ENCODE measurements around the gene POP7. TPM values are rescaled to one million over a fixed set of nuclear protein-coding genes. Genes with fewer than 3 reads are reported as not detected.

POP7 gene
- total RNA-seq, 1 experiment from 2014 or later: 96.9 TPM

DNA sequence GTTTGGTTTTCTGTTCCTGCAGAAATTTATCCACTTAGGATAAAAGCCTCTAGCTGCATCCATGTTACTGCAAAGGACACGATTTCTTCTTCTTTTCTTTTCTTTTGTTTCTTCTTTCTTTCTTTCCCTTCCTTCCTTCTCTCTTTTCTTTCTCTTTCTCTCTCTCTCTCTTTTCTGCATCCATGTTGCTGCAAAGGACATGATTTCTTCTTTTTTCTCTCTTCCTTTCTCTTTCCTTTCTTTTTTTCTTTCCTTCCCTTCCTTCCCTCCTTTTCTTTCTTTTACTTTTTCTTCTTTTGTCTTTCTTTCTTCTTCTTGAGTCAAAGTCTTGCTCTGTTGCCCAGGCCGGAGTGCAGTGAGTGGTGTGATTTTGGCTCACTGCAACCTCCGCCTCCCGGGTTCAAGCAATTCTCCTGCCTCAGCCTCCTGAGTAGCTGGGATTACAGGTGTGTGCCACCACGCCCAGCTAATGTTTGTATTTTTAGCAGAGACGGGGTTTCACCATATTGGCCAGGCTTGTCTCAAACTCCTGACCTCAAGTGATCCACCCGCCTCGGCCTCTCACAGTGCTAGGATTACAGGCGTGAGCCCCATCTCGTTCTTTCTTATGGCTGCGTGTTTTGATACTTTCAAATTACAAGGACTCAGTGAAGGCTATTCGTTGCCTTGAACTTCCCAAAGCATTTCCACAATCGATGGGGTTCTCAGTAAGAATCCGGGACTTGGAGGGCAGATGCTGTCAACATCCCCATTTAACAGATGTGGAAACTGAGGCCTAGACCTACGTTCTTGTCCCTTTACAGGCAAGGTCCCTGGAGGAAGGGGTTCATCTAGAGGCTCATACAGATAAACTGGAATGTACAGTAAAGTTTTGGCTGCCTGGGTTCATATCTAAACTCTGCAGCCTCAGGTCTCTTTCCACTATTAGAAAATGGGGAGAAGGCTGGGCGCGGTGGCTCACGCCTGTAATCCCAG, 34.3 kb upstream of the POP7 start:
- Mint-ChIP-seq H3K4me1 (peaks cover 4 to 6% of the 10 kb centered on the region in 2 experiments; a peak in 3 of 4 replicates), H3K27me3 (ENCODE audit: low read depth) (peaks cover 46% of the 10 kb centered on the region), H3K36me3 (ENCODE audit: insufficient read depth in 1 of 3, low read depth in 3 of 3) (peaks cover 0 to 4% (median 3%) of the 10 kb centered on the region in 3 experiments; a peak in 3 of 7 replicates), H3K4me3 (no peak overlapping the region), H3K9me3 (no peaks in the 10 kb centered on the region; a peak in 1 of 5 replicates), H3K27ac (no peak overlapping the region)
- Histone ChIP-seq H3K4ac (ENCODE audit: low read depth, low read length) (no peak overlapping the region), H4K91ac (ENCODE audit: insufficient read length, low read depth, low read length) (no peak overlapping the region), H3K14ac (ENCODE audit: insufficient read depth, low read length) (no peak overlapping the region), H3K4me2 (ENCODE audit: insufficient read depth, insufficient read length, low read length) (no peak overlapping the region), H2BK20ac (ENCODE audit: low read depth, low read length, poor library complexity, severe bottlenecking) (no peak overlapping the region), H4K20me1 (ENCODE audit: control insufficient read depth, insufficient read depth, insufficient read length) (no peaks in the 10 kb centered on the region), H2AFZ (ENCODE audit: low read length) (no peak overlapping the region), H3K23me2 (ENCODE audit: insufficient read length, low read depth, low read length, poor library complexity, severe bottlenecking) (peaks cover 20% of the 10 kb centered on the region), H2AK5ac (ENCODE audit: insufficient read length, low read length) (no peak overlapping the region), H2BK5ac (ENCODE audit: insufficient read length, low read length) (no peak overlapping the region), H3K79me1 (ENCODE audit: insufficient read depth, low read depth, low read length, poor library complexity, severe bottlenecking) (no peaks in the 10 kb centered on the region), H4K8ac (replicated peaks; ENCODE audit: insufficient read length, low read depth, low read length) (no peak overlapping the region), H3K9me3 (ENCODE audit: control insufficient read depth, low read depth, low read length) (no peaks in the 10 kb centered on the region), H3K27me3 (ENCODE audit: insufficient read depth, low read length) (no peaks in the 10 kb centered on the region), H3T11ph (ENCODE audit: low read length) (no peak overlapping the region), H3K23ac (ENCODE audit: insufficient read length, low read depth, low read length) (no peak overlapping the region), H3K4me1 (ENCODE audit: insufficient read depth, low read length) (no peaks in the 10 kb centered on the region), H4K5ac (ENCODE audit: insufficient read length, low read depth, low read length) (no peak overlapping the region), H3K27ac (ENCODE audit: insufficient read length, low read depth, low read length) (no peak overlapping the region), H3K56ac (ENCODE audit: insufficient read length, low read depth, low read length) (no peak overlapping the region), H3K9ac (ENCODE audit: extremely low read depth, insufficient read length, low read length) (no peak overlapping the region), H3K79me2 (ENCODE audit: insufficient read depth, low read length) (no peaks in the 10 kb centered on the region), H2BK12ac (ENCODE audit: insufficient read length, low read depth, low read length) (no peak overlapping the region), H3K18ac (ENCODE audit: insufficient read length, low read depth, low read length) (no peak overlapping the region), H2BK120ac (ENCODE audit: low read depth, low read length, poor library complexity, severe bottlenecking) (no peak overlapping the region), H2BK15ac (ENCODE audit: low read depth, low read length) (no peak overlapping the region)
- TF ChIP-seq, protein P1, sequence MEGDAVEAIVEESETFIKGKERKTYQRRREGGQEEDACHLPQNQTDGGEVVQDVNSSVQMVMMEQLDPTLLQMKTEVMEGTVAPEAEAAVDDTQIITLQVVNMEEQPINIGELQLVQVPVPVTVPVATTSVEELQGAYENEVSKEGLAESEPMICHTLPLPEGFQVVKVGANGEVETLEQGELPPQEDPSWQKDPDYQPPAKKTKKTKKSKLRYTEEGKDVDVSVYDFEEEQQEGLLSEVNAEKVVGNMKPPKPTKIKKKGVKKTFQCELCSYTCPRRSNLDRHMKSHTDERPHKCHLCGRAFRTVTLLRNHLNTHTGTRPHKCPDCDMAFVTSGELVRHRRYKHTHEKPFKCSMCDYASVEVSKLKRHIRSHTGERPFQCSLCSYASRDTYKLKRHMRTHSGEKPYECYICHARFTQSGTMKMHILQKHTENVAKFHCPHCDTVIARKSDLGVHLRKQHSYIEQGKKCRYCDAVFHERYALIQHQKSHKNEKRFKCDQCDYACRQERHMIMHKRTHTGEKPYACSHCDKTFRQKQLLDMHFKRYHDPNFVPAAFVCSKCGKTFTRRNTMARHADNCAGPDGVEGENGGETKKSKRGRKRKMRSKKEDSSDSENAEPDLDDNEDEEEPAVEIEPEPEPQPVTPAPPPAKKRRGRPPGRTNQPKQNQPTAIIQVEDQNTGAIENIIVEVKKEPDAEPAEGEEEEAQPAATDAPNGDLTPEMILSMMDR (conservative IDR thresholded peaks at IDR 0.05): no peak
- no CpG with 5 or more reads among the region's 18 CpGs for WGBS (ENCODE audit: extremely low coverage, insufficient read length, low lambda C conversion rate)
- no peak for DNase-seq
